ENCODE results near the gene FAM135A.
"Not testable (repeated sequence)": the region's sequence is repeated elsewhere in the genome, so short reads cannot be mapped to it uniquely, and the experiment has no call there.

The FAM135A gene

DNA sequence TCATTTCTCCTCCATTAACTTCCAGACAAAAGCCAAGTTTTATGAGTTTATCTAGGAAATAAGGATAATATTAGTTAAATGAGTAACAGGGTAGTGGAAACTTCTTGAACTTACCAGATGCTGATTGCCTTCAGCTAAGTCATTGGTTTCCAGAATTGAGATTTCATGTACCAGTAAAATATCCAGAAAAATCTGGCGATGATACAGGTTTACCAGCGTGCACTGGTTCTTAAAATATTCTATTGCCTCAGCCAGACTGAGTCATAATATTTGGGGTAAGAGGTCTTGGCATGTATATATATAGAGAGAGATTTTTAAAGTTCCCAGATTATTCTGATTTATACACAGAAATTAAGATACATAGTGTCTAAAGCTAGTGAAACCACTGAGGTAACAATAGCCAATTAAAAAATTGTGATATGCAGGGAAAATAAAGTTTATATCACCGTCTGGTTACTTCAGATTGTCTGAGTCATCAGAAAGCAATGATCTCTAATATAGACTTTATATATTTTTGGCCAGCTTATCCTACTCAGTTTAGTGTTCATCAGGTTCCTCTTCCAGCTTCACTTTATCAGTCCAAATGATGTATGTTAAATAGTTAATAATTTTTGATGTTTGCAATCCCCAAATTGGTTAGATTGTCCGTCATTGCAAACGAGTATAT lies 113.9 kb downstream of the FAM135A start:
- no peak for DNase-seq (ENCODE audit: low read depth, low spot score)
- no peak overlapping the region for H3K27ac ChIP-seq

DNA sequence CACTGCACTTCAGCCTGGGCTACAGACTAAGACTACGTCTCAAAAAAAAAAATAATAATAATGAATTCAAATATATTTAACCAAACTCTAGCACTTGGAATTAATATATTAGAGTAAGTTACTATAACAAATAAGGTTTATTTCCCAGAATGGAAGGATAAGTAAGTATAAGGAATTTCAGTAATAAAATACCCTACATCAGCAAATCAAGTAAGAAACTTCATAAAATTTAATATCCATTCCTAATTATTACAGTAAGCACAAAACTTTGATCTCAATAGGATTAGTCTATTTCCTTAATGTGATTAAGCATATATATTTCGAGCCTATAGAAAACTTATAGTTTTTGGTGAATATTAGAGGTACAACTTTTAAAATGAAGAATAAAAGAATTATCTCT lies 116.7 kb downstream of the FAM135A start:
- no peak overlapping the region for H3K27ac ChIP-seq
- no peak for DNase-seq (ENCODE audit: low read depth, low spot score)

GRCh38 chr6:70531133-70531532 lies 117.8 kb downstream of the FAM135A start:
- no peak for DNase-seq (ENCODE audit: low read depth, low spot score)
- no peak overlapping the region for H3K27ac ChIP-seq

- H3K27ac ChIP-seq: no peak overlapping the region
- no peak for DNase-seq (ENCODE audit: low read depth, low spot score)
Observed at GRCh38 chr6:70537266-70537665, 124.0 kb downstream of the FAM135A start.

DNA sequence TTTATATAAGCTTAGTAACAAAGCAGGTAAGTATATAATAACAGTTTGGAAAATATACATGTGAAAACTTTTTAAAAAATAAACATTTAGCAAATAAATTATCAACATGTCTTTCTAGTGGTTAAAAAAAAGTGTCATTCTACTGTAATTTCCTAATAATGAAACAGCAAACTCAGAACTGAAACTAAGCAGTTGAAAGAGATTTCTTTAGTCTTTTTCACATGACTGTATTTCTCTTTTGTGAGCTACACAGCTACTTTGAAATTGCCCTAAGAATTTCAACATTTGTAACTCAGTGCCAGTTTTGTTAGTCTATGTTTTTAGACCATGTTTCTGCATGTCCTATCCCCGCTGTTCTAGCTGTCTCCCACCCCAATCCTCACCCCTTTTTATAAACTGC lies 125.1 kb downstream of the FAM135A start:
- no peak overlapping the region for H3K27ac ChIP-seq
- DNase-seq (ENCODE audit: low read depth, low spot score): no peak

DNA sequence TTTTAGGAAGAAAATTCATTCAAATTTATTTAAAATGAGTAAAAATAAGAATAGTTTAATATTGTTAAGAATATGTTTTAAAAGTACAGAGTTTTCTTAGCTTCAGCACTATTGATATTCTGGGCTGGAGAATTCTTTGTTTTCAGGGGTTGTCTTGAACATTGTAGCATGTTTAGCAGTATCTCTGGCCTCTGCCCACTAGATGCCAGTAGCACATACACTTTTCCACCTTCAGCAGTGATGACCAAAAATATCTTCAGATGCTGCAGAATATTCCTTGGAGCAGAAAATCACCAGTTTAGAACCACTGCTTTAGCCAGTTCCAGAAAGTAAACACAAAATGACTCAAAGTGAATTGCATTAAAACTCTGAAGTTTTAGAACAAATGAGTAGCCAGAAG lies 134.0 kb downstream of the FAM135A start:
- no peak for DNase-seq (ENCODE audit: low read depth, low spot score)
- no peak overlapping the region for H3K27ac ChIP-seq

DNA sequence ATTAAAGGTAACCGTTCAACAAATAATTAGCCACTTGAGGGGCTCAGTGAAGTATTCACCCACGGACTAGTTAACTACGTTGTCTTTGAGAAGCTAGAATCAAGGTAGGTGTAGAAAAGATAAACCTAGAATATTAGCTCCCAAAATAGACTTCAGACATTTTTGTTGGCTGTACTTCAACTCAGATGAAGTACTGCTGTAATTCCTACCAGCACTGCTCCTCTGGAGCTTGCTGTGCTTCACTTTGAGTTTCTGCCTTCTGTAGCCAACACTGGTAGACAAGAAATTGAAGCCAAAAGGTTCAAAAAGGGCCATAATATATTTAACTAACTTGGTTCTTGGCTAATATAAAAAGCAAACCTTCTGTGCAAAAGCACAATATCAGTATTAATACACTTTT lies 134.6 kb downstream of the FAM135A start:
- no peak overlapping the region for H3K27ac ChIP-seq
- no peak for DNase-seq (ENCODE audit: low read depth, low spot score)

DNA sequence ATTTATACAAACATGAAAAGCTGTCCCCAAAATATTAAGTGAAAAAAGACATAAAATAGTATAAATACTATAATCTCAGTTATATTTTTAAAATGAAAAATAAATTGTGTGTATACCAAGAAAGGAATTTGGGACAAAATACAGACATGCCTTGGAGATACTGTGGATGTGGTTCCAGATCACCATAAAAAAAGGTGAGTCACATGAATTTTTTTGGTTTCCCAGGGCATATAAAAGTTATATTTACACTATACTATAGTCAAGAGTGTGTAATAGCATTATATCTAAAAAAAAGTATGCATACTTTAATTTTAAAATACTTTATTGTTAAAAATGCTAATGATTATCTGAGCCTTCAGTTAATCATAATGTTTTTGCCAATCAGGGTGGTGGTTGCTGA lies 136.0 kb downstream of the FAM135A start:
- no peak overlapping the region for H3K27ac ChIP-seq
- DNase-seq (ENCODE audit: low read depth, low spot score): no peak

- no peak overlapping the region for H3K27ac ChIP-seq
- DNase-seq (ENCODE audit: low read depth, low spot score): no peak
Observed at GRCh38 chr6:70551566-70551965, 138.3 kb downstream of the FAM135A start.

DNA sequence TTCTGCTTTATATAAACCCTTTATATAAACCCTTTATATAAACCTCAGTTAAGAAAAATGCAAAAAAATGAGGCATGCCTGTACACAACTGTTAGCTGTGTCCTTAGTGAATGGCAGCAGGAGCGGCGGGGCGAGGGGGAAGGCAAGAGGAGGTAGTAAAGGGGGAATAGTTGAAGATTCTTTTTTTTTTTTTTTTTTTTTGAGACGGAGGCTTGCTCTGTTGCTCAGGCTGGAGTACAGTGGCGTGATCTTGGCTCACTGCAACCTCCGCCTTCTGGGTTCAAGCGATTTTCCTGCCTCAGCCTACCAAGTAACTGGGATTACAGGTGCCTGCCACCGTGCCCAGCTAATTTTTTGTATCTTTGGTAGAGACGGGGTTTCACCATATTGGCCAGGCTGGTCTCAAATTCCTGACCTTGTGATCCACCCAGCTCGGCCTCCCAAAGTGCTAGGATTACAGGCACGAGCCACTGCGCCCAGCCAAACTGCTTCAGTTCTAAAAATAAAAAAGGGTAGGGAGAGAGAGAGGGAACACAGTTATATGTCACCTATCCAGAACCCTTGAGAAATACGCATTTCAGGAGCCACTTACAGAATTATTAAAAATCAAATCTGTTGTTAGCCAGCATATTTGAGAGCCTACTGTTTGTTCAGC lies 139.1 kb downstream of the FAM135A start:
- not testable (repeated sequence) for H3K27ac ChIP-seq; DNase-seq (ENCODE audit: low read depth, low spot score)

GRCh38 chr6:70552974-70553373 lies 139.7 kb downstream of the FAM135A start:
- no peak for DNase-seq (ENCODE audit: low read depth, low spot score)
- no peak overlapping the region for H3K27ac ChIP-seq

GRCh38 chr6:70557998-70558397 lies 144.7 kb downstream of the FAM135A start:
- DNase-seq (ENCODE audit: low read depth, low spot score): no peak
- no peak overlapping the region for H3K27ac ChIP-seq

DNA sequence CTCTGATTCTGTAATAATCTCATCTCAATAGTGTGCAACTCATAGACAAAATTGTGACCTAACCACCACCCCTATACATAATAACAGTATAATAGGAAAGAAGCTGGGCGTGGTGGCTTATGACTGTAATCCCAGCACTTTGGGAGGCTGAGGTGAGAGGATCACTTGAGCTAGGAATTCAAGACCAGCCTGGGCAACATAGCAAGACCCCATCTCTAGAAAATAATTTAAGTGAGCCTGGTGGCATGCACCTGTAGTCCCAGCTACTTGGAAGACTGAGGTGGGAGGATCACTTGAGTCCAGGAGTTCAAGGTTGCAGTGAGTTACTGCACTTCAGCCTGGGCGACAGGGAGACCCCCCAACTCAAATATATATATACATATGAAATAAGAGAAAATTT lies 149.1 kb downstream of the FAM135A start:
- not testable (repeated sequence) for DNase-seq (ENCODE audit: low read depth, low spot score); H3K27ac ChIP-seq

- no peak overlapping the region for H3K27ac ChIP-seq
- no peak for DNase-seq (ENCODE audit: low read depth, low spot score)
Observed at GRCh38 chr6:70563530-70563929, 150.2 kb downstream of the FAM135A start.

- peak within 1 kb of the TSS; percentile 24 for H3K27ac ChIP-seq
- DNase-seq (ENCODE audit: low read depth, low spot score): peak; percentile 27
Observed at GRCh38 chr6:70566751-70567382, 153.6 kb downstream of the FAM135A start, which contains the start of gene SDHAF4. SDHAF4 (plus strand) TSS chr6:70566930; CDS start chr6:70566941, 11 bp downstream.

- no peak for DNase-seq (ENCODE audit: low read depth, low spot score)
- no peak overlapping the region for H3K27ac ChIP-seq
Observed at GRCh38 chr6:70574643-70575042, 161.3 kb downstream of the FAM135A start.

GRCh38 chr6:70575899-70576495 lies 162.7 kb downstream of the FAM135A start:
- no peak overlapping the region for H3K27ac ChIP-seq
- DNase-seq (ENCODE audit: low read depth, low spot score): no peak

GRCh38 chr6:70586114-70586513 lies 172.8 kb downstream of the FAM135A start:
- DNase-seq (ENCODE audit: low read depth, low spot score): no peak
- no peak overlapping the region for H3K27ac ChIP-seq

GRCh38 chr6:70590400-70590799 lies 177.1 kb downstream of the FAM135A start:
- DNase-seq (ENCODE audit: low read depth, low spot score): peak; percentile 10
- no peak overlapping the region for H3K27ac ChIP-seq

DNA sequence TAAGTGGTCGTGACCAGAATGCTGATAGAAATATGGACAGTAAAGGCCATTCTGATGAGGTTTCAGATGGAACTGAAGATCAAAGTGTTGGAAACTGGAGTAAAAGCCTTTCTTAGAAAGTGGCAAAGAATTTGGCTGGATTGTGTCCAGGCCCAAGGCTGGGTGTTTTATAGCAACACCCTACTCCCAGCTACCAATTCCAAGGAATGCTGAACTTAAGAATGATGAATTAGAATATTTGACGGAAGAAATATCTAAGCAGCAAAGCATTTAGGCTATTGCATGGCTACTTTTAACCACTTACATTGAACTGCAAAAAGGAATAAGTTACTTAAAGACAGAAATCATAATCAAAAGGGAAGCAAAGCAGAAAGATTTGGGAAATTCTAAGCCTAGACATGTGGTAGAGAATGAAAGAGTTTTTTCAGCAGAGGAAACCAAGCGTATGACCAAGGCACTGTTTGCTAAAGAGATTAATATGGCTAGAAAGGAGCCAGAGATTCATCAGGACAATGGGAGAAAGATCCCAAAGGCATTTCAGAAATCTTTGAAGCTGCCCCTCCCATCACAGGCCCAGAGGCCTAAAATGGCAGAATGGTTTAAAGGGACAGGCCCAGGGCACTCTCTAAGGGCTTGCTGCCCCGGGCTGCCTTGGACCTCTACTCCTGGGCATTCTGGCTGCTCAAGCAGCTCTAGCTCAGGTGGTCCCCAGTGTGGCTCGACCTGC lies 179.2 kb downstream of the FAM135A start:
- no peak overlapping the region for H3K27ac ChIP-seq
- no peak for DNase-seq (ENCODE audit: low read depth, low spot score)

DNA sequence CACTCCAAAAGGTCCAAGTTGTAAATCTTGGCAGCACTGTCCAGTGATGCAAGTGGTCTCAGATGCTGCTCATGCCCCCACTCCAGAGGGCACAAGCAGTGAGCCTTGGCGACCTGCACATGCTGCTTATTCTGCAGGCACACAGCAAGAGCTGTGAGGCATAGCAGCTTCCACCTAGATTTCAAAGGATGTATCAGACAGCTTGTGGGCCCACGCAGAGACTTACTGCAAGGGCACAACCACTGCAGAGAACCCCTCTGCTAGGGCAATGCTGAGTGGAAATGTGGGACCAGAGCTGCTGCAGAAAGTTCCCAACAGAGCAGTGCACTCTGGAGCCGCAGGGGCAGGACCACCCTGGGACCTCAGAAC lies 179.8 kb downstream of the FAM135A start:
- no peak for DNase-seq (ENCODE audit: low read depth, low spot score)
- no peak overlapping the region for H3K27ac ChIP-seq

Measured in epithelial cell of prostate (primary cell).